IMR-90 (cell line): ENCODE data around the gene C15orf62. TPM values are rescaled to one million over a fixed set of nuclear protein-coding genes. Genes with fewer than 3 reads are reported as not detected.

Experiments used
- ATAC-seq: fragments of 200-7000 bp; cut with Tn5 transposase; 2 replicates; pipeline ENCODE4 v1.9.1; 2020; ENCODE audit warnings: low read depth, mild to moderate bottlenecking, moderate library complexity
- BruUV-seq: library from RNA; stranded (reverse); fragments of 400-500 nt; replicated peaks from 2 replicates; lab custom pipeline; 2021; lab: Mats Ljungman, UMichigan
- CTCF ChIA-PET: fragments of 300-600 bp; formaldehyde crosslinking; extraction: SDS; loops from one replicate; lab custom pipeline; 2021; ENCODE audit warnings: antibody characterized with exemption; lab: Yijun Ruan, JAX
- POLR2A ChIA-PET: fragments of 300-600 bp; sonication (Branson Sonifier 250); formaldehyde crosslinking; loops from one replicate; lab custom pipeline; 2022; ENCODE audit warnings: antibody characterized with exemption; ENCODE audit not compliant: unreplicated experiment; lab: Charles Lee
- DNase-seq: peaks from one replicate; pipeline ENCODE4 v3.0.0; 2013
- H2AFZ ChIP-seq: replicated peaks from 2 replicates; pipeline ENCODE3; 2013; ENCODE audit warnings: low read length, mild to moderate bottlenecking; ENCODE audit not compliant: poor library complexity
- H2AK5ac ChIP-seq: 2 replicates; pipeline ENCODE4 v1.6.1; 2013; ENCODE audit warnings: low read depth, low read length, inconsistent platforms
- H2AK9ac ChIP-seq: replicated peaks from 2 replicates; pipeline ENCODE3; 2013; ENCODE audit warnings: mild to moderate bottlenecking, low read depth, low read length, moderate library complexity; ENCODE audit not compliant: poor library complexity
- H2BK120ac ChIP-seq: 2 replicates; pipeline ENCODE4 v1.6.1; 2013; ENCODE audit warnings: low read depth, low read length, inconsistent platforms
- H2BK15ac ChIP-seq: 3 replicates; pipeline ENCODE4 v1.6.1; 2013; ENCODE audit warnings: low read depth, low read length, inconsistent platforms
- H2BK20ac ChIP-seq: 2 replicates; pipeline ENCODE4 v1.6.1; 2013; ENCODE audit warnings: low read depth, mild to moderate bottlenecking, inconsistent platforms, low read length, moderate library complexity
- H2BK5ac ChIP-seq: 2 replicates; pipeline ENCODE4 v1.6.1; 2013; ENCODE audit warnings: mild to moderate bottlenecking, low read depth, low read length, inconsistent platforms; ENCODE audit not compliant: poor library complexity, severe bottlenecking
- H3K14ac ChIP-seq: replicated peaks from 2 replicates; pipeline ENCODE4 v1.6.1; 2013; ENCODE audit warnings: low read depth, low read length, inconsistent platforms
- H3K18ac ChIP-seq: 2 replicates; pipeline ENCODE4 v1.6.1; 2013; ENCODE audit warnings: low read depth, low read length, control low read depth
- H3K23ac ChIP-seq: 2 replicates; pipeline ENCODE4 v1.6.1; 2013; ENCODE audit warnings: low read depth, low read length, inconsistent platforms
- H3K27ac ChIP-seq: 2 replicates; pipeline ENCODE4 v1.5.1; 2013; ENCODE audit warnings: mild to moderate bottlenecking, control low read depth, low read length; ENCODE audit not compliant: insufficient read depth
- H3K27me3 ChIP-seq: 2 replicates; pipeline ENCODE4 v1.6.1; 2013; ENCODE audit warnings: low read length; ENCODE audit not compliant: control insufficient read depth, insufficient read depth
- H3K36me3 ChIP-seq: 2 replicates; pipeline ENCODE4 v1.6.1; 2013; ENCODE audit warnings: low read length, mixed read lengths; ENCODE audit not compliant: control insufficient read depth, insufficient read depth
- H3K4ac ChIP-seq: 2 replicates; pipeline ENCODE4 v1.6.1; 2013; ENCODE audit warnings: low read depth, low read length, inconsistent platforms
- H3K4me1 ChIP-seq: 2 replicates; pipeline ENCODE4 v1.6.1; 2013; ENCODE audit warnings: low read length, mixed read lengths; ENCODE audit not compliant: control insufficient read depth, insufficient read depth
- H3K4me2 ChIP-seq: 2 replicates; pipeline ENCODE4 v1.6.1; 2013; ENCODE audit warnings: low read depth, mild to moderate bottlenecking, control low read depth, low read length, moderate library complexity
- H3K4me3 ChIP-seq: 2 replicates; pipeline ENCODE4 v1.5.1; 2013; ENCODE audit warnings: low read depth, mild to moderate bottlenecking, control low read depth, low read length, moderate library complexity; ENCODE audit not compliant: insufficient read depth
- H3K56ac ChIP-seq: 2 replicates; pipeline ENCODE4 v1.6.1; 2013; ENCODE audit warnings: low read length, inconsistent platforms; ENCODE audit not compliant: insufficient read depth; ENCODE audit errors: extremely low read depth
- H3K79me1 ChIP-seq, 2 experiments: 2 replicates each; pipeline ENCODE4 v1.6.1; 2013; ENCODE audit warnings: low read length in 2 of 2, inconsistent platforms in 1 of 2, low read depth in 1 of 2
- H3K9ac ChIP-seq: 2 replicates; pipeline ENCODE4 v1.6.1; 2013; ENCODE audit warnings: low read depth, low read length, control low read depth
- H3K9me1 ChIP-seq: 2 replicates; pipeline ENCODE4 v1.6.1; 2013; ENCODE audit warnings: low read length, inconsistent platforms; ENCODE audit not compliant: insufficient read depth
- H3K9me3 ChIP-seq: 2 replicates; pipeline ENCODE4 v1.6.1; 2013; ENCODE audit warnings: low read length; ENCODE audit not compliant: control insufficient read depth, insufficient read depth
- H4K20me1 ChIP-seq: 2 replicates; pipeline ENCODE4 v1.6.1; 2013; ENCODE audit warnings: low read length, inconsistent platforms; ENCODE audit not compliant: insufficient read depth
- H4K5ac ChIP-seq: 2 replicates; pipeline ENCODE4 v1.6.1; 2013; ENCODE audit warnings: mild to moderate bottlenecking, low read depth, low read length, control low read depth
- H4K8ac ChIP-seq, 2 experiments: 2 replicates each; pipeline ENCODE4 v1.6.1; 2013; ENCODE audit warnings: low read depth in 2 of 2, low read length in 2 of 2, control low read depth in 1 of 2, inconsistent platforms in 1 of 2
- H4K91ac ChIP-seq: 2 replicates; pipeline ENCODE4 v1.6.1; 2013; ENCODE audit warnings: low read depth, low read length, inconsistent platforms; ENCODE audit not compliant: insufficient read depth
- FOS ChIP-seq: fragments of 150-350 bp; IDR thresholded peaks from 2 replicates; pipeline ENCODE4 v1.6.1; 2016; ENCODE audit warnings: low read depth, low read length
- MXI1 ChIP-seq: IDR thresholded peaks from 2 replicates; pipeline ENCODE4 v1.6.1; 2012; ENCODE audit warnings: low read depth, mild to moderate bottlenecking, low read length, moderate library complexity, borderline replicate concordance
- POLR2A ChIP-seq: IDR thresholded peaks from 2 replicates; pipeline ENCODE4 v1.6.1; 2012; ENCODE audit warnings: mild to moderate bottlenecking, low read depth, low read length
- RFX5 ChIP-seq: IDR thresholded peaks from 2 replicates; pipeline ENCODE4 v1.8.0; 2012; ENCODE audit warnings: low read depth, mild to moderate bottlenecking, low read length, moderate library complexity
- WGBS, 2 experiments: methylation state at CpG; one replicate each; pipeline versions ENCODE4 v1.1.5 to v1.1.7; 2013; ENCODE audit warnings: missing lambda C conversion rate in 2 of 2; ENCODE audit not compliant: insufficient read length in 1 of 2; ENCODE audit errors: extremely low coverage in 2 of 2; 5-methylcytosine and 5-hydroxymethylcytosine counted together
- dilution Hi-C: fragments of 300-500 bp; cut with HindIII; formaldehyde crosslinking; loops from one replicate; pipeline ENCODE4 v1.14.3; 2018; ENCODE audit warnings: low sequenced_read_pairs; ENCODE audit not compliant: unreplicated experiment
- in situ Hi-C: fragments of 300-500 bp; cut with MboI; formaldehyde crosslinking; loops from 3 replicates; pipeline ENCODE4 v1.14.3; 2019; ENCODE audit warnings: low sequenced_read_pairs, inconsistent platforms, mixed read lengths
- intact Hi-C: fragments of 100-400 bp; cut with micrococcal nuclease; formaldehyde crosslinking; loops from 2 replicates; pipeline ENCODE4 v1.10.0; 2022
- polyA plus RNA-seq, 3 experiments: library from polyadenylated mRNA; depleted of rRNA; stranded (reverse); fragments of >200 nt; gene quantifications; 2 replicates each; pipeline ENCODE4 v1.2.3, GENCODE V29; 2012; ENCODE audit warnings: low replicate concordance in 1 of 3
- total RNA-seq: library from RNA; depleted of rRNA; stranded (reverse); fragments of >200 nt; gene quantifications from 2 replicates; pipeline ENCODE4 v1.2.3, GENCODE V29; 2012

C15orf62 gene
- total and polyA plus RNA-seq, 2 of the 4 experiments (the other 2 are of a cell fraction), result not detected

DNA sequence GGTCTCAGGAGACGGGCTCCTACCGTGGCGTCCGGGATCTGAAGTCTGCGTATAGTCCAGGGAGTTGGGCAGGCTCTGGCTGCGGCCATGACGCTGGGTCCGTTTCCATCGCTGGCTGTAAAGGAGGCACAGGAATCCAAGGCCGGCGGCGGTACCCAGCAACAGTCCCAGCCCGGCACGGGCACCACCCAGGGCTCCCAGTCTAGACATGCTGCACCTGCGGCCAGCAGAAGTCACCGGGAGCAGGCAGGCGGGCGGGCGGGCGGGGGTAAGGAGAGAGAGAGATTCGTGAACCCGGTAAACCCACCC is 15.3 kb upstream of the C15orf62 start:
- intact Hi-C loops (no loop called here), dilution Hi-C loops (no loop called here), in situ Hi-C loops (no loop called here)
- ATAC-seq (peak; percentile 42), DNase-seq (no peak)
- H3K79me1 ChIP-seq, result peaks cover 6 to 38% of the 10 kb centered on the region in 2 experiments; a peak in 3 of 4 replicates
- H3K18ac ChIP-seq, result no peak overlapping the region
- H3K4me1 ChIP-seq, result peaks cover 1% of the 10 kb centered on the region; the same call in 1 of the 2 replicates
- H3K9ac ChIP-seq, result peak overlapping the region; percentile 65
- H3K14ac ChIP-seq, result peak overlapping the region; percentile 31; the same call in 1 of the 2 replicates
- peaks cover 14% of the 10 kb centered on the region for H3K36me3 ChIP-seq
- no peaks in the 10 kb centered on the region for H3K27me3 ChIP-seq
- CTCF ChIA-PET, result no interaction called here
- H3K4me2 ChIP-seq, result peak overlapping the region; percentile 100
- no peaks in the 10 kb centered on the region for H3K9me1 ChIP-seq
- peak overlapping the region; percentile 87 for H3K4me3 ChIP-seq
- H4K5ac ChIP-seq, result peak overlapping the region; percentile 67; the same call in 1 of the 2 replicates
- H2BK120ac ChIP-seq, result no peak overlapping the region
- H4K91ac ChIP-seq, result no peak overlapping the region
- peak overlapping the region; percentile 85 for H2AK9ac ChIP-seq
- no peaks in the 10 kb centered on the region for H3K9me3 ChIP-seq
- H2BK15ac ChIP-seq, result no peak overlapping the region
- H4K8ac ChIP-seq, result peak overlapping the region; percentile 87 to 89; a peak in 3 of 4 replicates
- no peak overlapping the region for H2BK5ac ChIP-seq
- peak overlapping the region; percentile 11; the same call in 1 of the 2 replicates for H3K23ac ChIP-seq
- no peak overlapping the region for H2BK20ac ChIP-seq
- peak overlapping the region; percentile 62; the same call in 1 of the 2 replicates for H3K27ac ChIP-seq
- POLR2A ChIA-PET, result no interaction called here
- H2AK5ac ChIP-seq, result no peak overlapping the region; the same call in 1 of the 2 replicates
- BruUV-seq, result no TSS peak
- H4K20me1 ChIP-seq, result no peaks in the 10 kb centered on the region
- peak overlapping the region; percentile 99 for H2AFZ ChIP-seq
- WGBS, 2 experiments, result 2% methylated on average over 8 of the region's 22 CpGs; no CpG with 5 or more reads in 1 of the 2 experiments
- no peak overlapping the region for H3K4ac ChIP-seq
- peak overlapping the region; percentile 26; the same call in 1 of the 2 replicates for H3K56ac ChIP-seq
- TF ChIP-seq MXI1 (0 out of 2 replicates have a peak, but pooled peaks have one; percentile 19), POLR2A (no peak), FOS (no peak), RFX5 (no peak)
